CMK (cell line): ENCODE results near the gene C11orf68.

Experiments used
- DNase-seq: peaks from one replicate; pipeline ENCODE4 v3.0.0-alpha.2; 2010; ENCODE audit warnings: low read depth

The C11orf68 gene

GRCh38 chr11:65871811-65872548 is 46.9 kb downstream of the C11orf68 start:
- no peak for DNase-seq

GRCh38 chr11:65870706-65871681 is 47.9 kb downstream of the C11orf68 start:
- no peak for DNase-seq

- no peak for DNase-seq
Measured at GRCh38 chr11:65870307-65870658, 48.6 kb downstream of the C11orf68 start.

GRCh38 chr11:65869643-65870306 is 49.1 kb downstream of the C11orf68 start:
- DNase-seq = no peak

GRCh38 chr11:65868907-65869306 is 50.0 kb downstream of the C11orf68 start:
- no peak for DNase-seq

- no peak for DNase-seq
Measured at GRCh38 chr11:65868076-65868667, 50.7 kb downstream of the C11orf68 start.

- no peak for DNase-seq
Measured at GRCh38 chr11:65867284-65868071, 51.4 kb downstream of the C11orf68 start.
